HCT116 (cell line): ENCODE measurements around the gene SUPT20HL1. TPM values are rescaled to one million over a fixed set of nuclear protein-coding genes. Genes with fewer than 3 reads are reported as not detected.

Experiments used
- ATAC-seq: fragments of 200-7000 bp; cut with Tn5 transposase; 2 replicates; pipeline ENCODE4 v1.9.1; 2020; ENCODE audit warnings: mild to moderate bottlenecking, moderate library complexity
- BruUV-seq: library from RNA; stranded (reverse); fragments of 400-500 nt; replicated peaks from 2 replicates; lab custom pipeline; 2021; lab: Mats Ljungman, UMichigan
- CTCF ChIA-PET: fragments of 300-600 bp; sonication (Branson Sonifier 250); formaldehyde crosslinking; loops from one replicate; lab custom pipeline; 2021; ENCODE audit warnings: antibody characterized with exemption; lab: Charles Lee
- POLR2A ChIA-PET: fragments of 300-600, 350-600 bp; sonication (Branson Sonifier 250); formaldehyde crosslinking; loops from one replicate; lab custom pipeline; 2021; ENCODE audit warnings: antibody characterized with exemption; lab: Charles Lee
- RAD21 ChIA-PET, 2 experiments: fragments of 300-600 bp; sonication (Branson Sonifier 250); formaldehyde crosslinking; loops; one replicate each; lab custom pipeline; 2023; ENCODE audit warnings: low total read pairs in 2 of 2; ENCODE audit not compliant: uncharacterized antibody in 2 of 2, unreplicated experiment in 2 of 2, low non-redundant PET in 1 of 2; lab: Charles Lee
- DNase-seq: peaks from one replicate; pipeline ENCODE4 v3.0.0-alpha.2; 2010; ENCODE audit warnings: low read depth, low spot score
- H2AFZ ChIP-seq: fragments of 200-600 bp; shearing (Covaris generic), sonication (generic); 2 replicates; pipeline ENCODE4 v1.6.1; 2017; ENCODE audit warnings: low read depth, mixed run types, mixed read lengths, antibody characterized with exemption, low read length; ENCODE audit not compliant: poor library complexity, severe bottlenecking
- H3K27ac ChIP-seq: 2 replicates; pipeline ENCODE4 v1.5.1; 2012; ENCODE audit warnings: low read depth, low read length
- H3K27me3 ChIP-seq: fragments of 200-600 bp; sonication (generic); 2 replicates; pipeline ENCODE4 v1.6.1; 2016; ENCODE audit warnings: mixed run types, low read length, mixed read lengths; ENCODE audit not compliant: insufficient read depth
- H3K36me3 ChIP-seq, 2 experiments: fragments of 200-500 bp in 1 of 2; fragments of 200-600 bp in 1 of 2; sonication (Bioruptor generic) in 1 of 2; sonication (generic) in 1 of 2; 2 replicates each; pipeline versions ENCODE4 v1.5.1 to v1.6.1; 2014 to 2016; ENCODE audit warnings: low read length in 2 of 2, inconsistent platforms in 1 of 2, mixed read lengths in 1 of 2, mixed run types in 1 of 2; ENCODE audit not compliant: insufficient read depth in 2 of 2, control insufficient read depth in 1 of 2
- H3K4me1 ChIP-seq, 2 experiments: fragments of 200-600 bp in 1 of 2; sonication (generic) in 1 of 2; 2 replicates each; pipeline versions ENCODE4 v1.5.1 to v1.6.1; 2012 to 2017; ENCODE audit warnings: low read length in 2 of 2, inconsistent platforms in 1 of 2, mild to moderate bottlenecking in 1 of 2, mixed read lengths in 1 of 2, mixed run types in 1 of 2, moderate library complexity in 1 of 2; ENCODE audit not compliant: insufficient read depth in 2 of 2, control insufficient read depth in 1 of 2
- H3K4me2 ChIP-seq: fragments of 200-600 bp; sonication (generic); 2 replicates; pipeline ENCODE4 v1.6.1; 2017; ENCODE audit warnings: mixed run types, low read length, mixed read lengths
- H3K4me3 ChIP-seq, 2 experiments: fragments of 200-600 bp in 1 of 2; sonication (generic) in 1 of 2; replicated peaks in 1 of 2; 2 replicates each; pipeline ENCODE4 v1.5.1; 2011 to 2016; ENCODE audit warnings: low read length in 2 of 2, control low read depth in 1 of 2, low read depth in 1 of 2, mild to moderate bottlenecking in 1 of 2, mixed read lengths in 1 of 2, mixed run types in 1 of 2
- H3K79me2 ChIP-seq: fragments of 200-600 bp; sonication (generic); 2 replicates; pipeline ENCODE4 v1.6.1; 2017; ENCODE audit warnings: mild to moderate bottlenecking, mixed run types, low read length, moderate library complexity, mixed read lengths; ENCODE audit not compliant: insufficient read depth
- H3K9ac ChIP-seq: fragments of 200-600 bp; sonication (generic); 2 replicates; pipeline ENCODE4 v1.6.1; 2016; ENCODE audit warnings: low read length, mixed read lengths
- H3K9me2 ChIP-seq: fragments of 200-600 bp; sonication (generic), shearing (Covaris generic); 2 replicates; pipeline ENCODE4 v1.6.1; 2017; ENCODE audit warnings: mixed run types, mild to moderate bottlenecking, moderate library complexity; ENCODE audit not compliant: insufficient read depth
- H3K9me3 ChIP-seq, 2 experiments: fragments of 200-500 bp in 1 of 2; fragments of 200-600 bp in 1 of 2; sonication (Bioruptor generic) in 1 of 2; sonication (generic) in 1 of 2; 2 replicates each; pipeline ENCODE4 v1.6.1; 2014 to 2017; ENCODE audit warnings: low read length in 2 of 2, mixed read lengths in 2 of 2, inconsistent platforms in 1 of 2, low read depth in 1 of 2, mild to moderate bottlenecking in 1 of 2, mixed run types in 1 of 2, moderate library complexity in 1 of 2; ENCODE audit not compliant: control insufficient read depth in 1 of 2, insufficient read depth in 1 of 2
- H4K20me1 ChIP-seq: fragments of 200-600 bp; sonication (generic), shearing (Covaris generic); 2 replicates; pipeline ENCODE4 v1.6.1; 2017; ENCODE audit warnings: mixed run types, mild to moderate bottlenecking, moderate library complexity; ENCODE audit not compliant: insufficient read depth
- CBX3 ChIP-seq: IDR thresholded peaks from 2 replicates; pipeline ENCODE4 v1.6.1; 2012; ENCODE audit warnings: low read depth
- ELF1 ChIP-seq: IDR thresholded peaks from 2 replicates; pipeline ENCODE4 v1.6.1; 2012; ENCODE audit warnings: low read depth, borderline replicate concordance
- EZH2 ChIP-seq: fragments of 200-600 bp; sonication (generic); IDR thresholded peaks from 2 replicates; pipeline ENCODE4 v1.6.1; 2017; ENCODE audit warnings: antibody characterized with exemption, mixed run types
- FOSL1 ChIP-seq: IDR thresholded peaks from 2 replicates; pipeline ENCODE4 v1.6.1; 2012; ENCODE audit warnings: low read depth
- RAD21 ChIP-seq: IDR thresholded peaks from 2 replicates; pipeline ENCODE4 v1.6.1; 2012; ENCODE audit warnings: low read depth, mild to moderate bottlenecking
- SIN3A ChIP-seq: IDR thresholded peaks from 2 replicates; pipeline ENCODE4 v1.6.1; 2012; ENCODE audit warnings: low read depth
- SP1 ChIP-seq: IDR thresholded peaks from 2 replicates; pipeline ENCODE4 v1.6.1; 2012; ENCODE audit warnings: low read depth
- SRF ChIP-seq: IDR thresholded peaks from 2 replicates; pipeline ENCODE4 v1.6.1; 2012; ENCODE audit warnings: low read depth
- TCF7L2 ChIP-seq: IDR thresholded peaks from 2 replicates; pipeline ENCODE4 v1.7.0; 2011; ENCODE audit warnings: borderline replicate concordance, inconsistent platforms; ENCODE audit not compliant: insufficient read depth, insufficient read length; ENCODE audit errors: extremely low read depth
- intact Hi-C: fragments of 100-400 bp; cut with micrococcal nuclease; formaldehyde crosslinking; loops from 2 replicates; pipeline ENCODE4 v1.10.0; 2022
- total RNA-seq: library from RNA; stranded (reverse); gene quantifications from one replicate; pipeline ENCODE4 v1.2.1, GENCODE V29; 2021; ENCODE audit not compliant: unreplicated experiment
- TF ChIP-seq, protein P1 (sequence below): IDR thresholded peaks from 2 replicates; pipeline ENCODE4 v1.6.1; 2011; ENCODE audit warnings: mild to moderate bottlenecking, low read length, moderate library complexity; ENCODE audit not compliant: insufficient replicate concordance; ENCODE audit errors: extremely low read depth

Gene SUPT20HL1
- total RNA-seq, 1 experiment from 2014 or later = not detected

GRCh38 chrX:24391389-24391788, 30.9 kb downstream of the SUPT20HL1 start:
- no peaks in the 10 kb centered on the region for H4K20me1 ChIP-seq
- H3K9me3 ChIP-seq = no peaks in the 10 kb centered on the region
- ChIA-PET CTCF (interaction anchor here (1.0 kb wide), 1 partner anchor 107 kb away, joined by 5 read pairs; no protein-coding TSS in a partner anchor), POLR2A (no interaction called here), RAD21 (no interaction called here)
- no peak overlapping the region for H3K4me2 ChIP-seq
- no peak overlapping the region for H2AFZ ChIP-seq
- H3K36me3 ChIP-seq = no peaks in the 10 kb centered on the region
- DNase-seq (no peak), ATAC-seq (no peak)
- H3K4me3 ChIP-seq = no peak overlapping the region
- H3K79me2 ChIP-seq = no peaks in the 10 kb centered on the region
- no peak overlapping the region for H3K9ac ChIP-seq
- BruUV-seq = no TSS peak
- no peak overlapping the region for H3K27ac ChIP-seq
- H3K9me2 ChIP-seq = no peaks in the 10 kb centered on the region
- TF ChIP-seq, protein P1, sequence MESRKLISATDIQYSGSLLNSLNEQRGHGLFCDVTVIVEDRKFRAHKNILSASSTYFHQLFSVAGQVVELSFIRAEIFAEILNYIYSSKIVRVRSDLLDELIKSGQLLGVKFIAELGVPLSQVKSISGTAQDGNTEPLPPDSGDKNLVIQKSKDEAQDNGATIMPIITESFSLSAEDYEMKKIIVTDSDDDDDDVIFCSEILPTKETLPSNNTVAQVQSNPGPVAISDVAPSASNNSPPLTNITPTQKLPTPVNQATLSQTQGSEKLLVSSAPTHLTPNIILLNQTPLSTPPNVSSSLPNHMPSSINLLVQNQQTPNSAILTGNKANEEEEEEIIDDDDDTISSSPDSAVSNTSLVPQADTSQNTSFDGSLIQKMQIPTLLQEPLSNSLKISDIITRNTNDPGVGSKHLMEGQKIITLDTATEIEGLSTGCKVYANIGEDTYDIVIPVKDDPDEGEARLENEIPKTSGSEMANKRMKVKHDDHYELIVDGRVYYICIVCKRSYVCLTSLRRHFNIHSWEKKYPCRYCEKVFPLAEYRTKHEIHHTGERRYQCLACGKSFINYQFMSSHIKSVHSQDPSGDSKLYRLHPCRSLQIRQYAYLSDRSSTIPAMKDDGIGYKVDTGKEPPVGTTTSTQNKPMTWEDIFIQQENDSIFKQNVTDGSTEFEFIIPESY = no peak
- TF ChIP-seq SP1 = no peak
- TF ChIP-seq CBX3 = no peak
- no peak for TF ChIP-seq SRF
- no peak for TF ChIP-seq TCF7L2
- no peak for TF ChIP-seq EZH2
- TF ChIP-seq FOSL1 = no peak
- no peak for TF ChIP-seq SIN3A
- no peak for TF ChIP-seq RAD21
- TF ChIP-seq ELF1 = no peak
- intact Hi-C loops = loop anchor here (10.0 kb wide), 1 partner anchor 753 kb away; no protein-coding TSS in a partner anchor
- H3K27me3 ChIP-seq = peaks cover 2% of the 10 kb centered on the region; the same call in 1 of the 2 replicates
- H3K4me1 ChIP-seq = no peaks in the 10 kb centered on the region
